Measurements from ENCODE around the gene CDCA5.
A peak's percentile ranks its signal among the peaks of the same experiment; 100 is the strongest.

Gene CDCA5

GRCh38 chr11:65083834-65084597, at the start of gene CDCA5, which contains the start of gene ZFPL1:
Gene CDCA5 (minus strand): TSS chr11:65084040. CDS start chr11:65083978, 62 bp downstream.
Gene ZFPL1 (plus strand): TSS chr11:65084222. CDS start chr11:65084699, 477 bp downstream.
- peak; percentile 99 for DNase-seq (ENCODE audit: low spot score)
- TF ChIP-seq CTCF (IDR thresholded peaks at IDR 0.05; ENCODE audit: extremely low read depth, insufficient read depth, missing control alignments), result no peak
- in situ Hi-C loops (cut with MboI; ENCODE audit: low pct_unique_long_range_greater_than_20kb, low sequenced_read_pairs, unreplicated experiment), result no loop called here

- peak; percentile 72 for DNase-seq (ENCODE audit: low spot score)
- in situ Hi-C loops (cut with MboI; ENCODE audit: low pct_unique_long_range_greater_than_20kb, low sequenced_read_pairs, unreplicated experiment), result no loop called here
- no peak for TF ChIP-seq CTCF (IDR thresholded peaks at IDR 0.05; ENCODE audit: extremely low read depth, insufficient read depth, missing control alignments)
Observed at GRCh38 chr11:65132988-65133700, 49.3 kb upstream of the CDCA5 start.

- in situ Hi-C loops (cut with MboI; ENCODE audit: low pct_unique_long_range_greater_than_20kb, low sequenced_read_pairs, unreplicated experiment), result no loop called here
- DNase-seq (ENCODE audit: low spot score), result peak; percentile 68
- no peak for TF ChIP-seq CTCF (IDR thresholded peaks at IDR 0.05; ENCODE audit: extremely low read depth, insufficient read depth, missing control alignments)
Observed at GRCh38 chr11:65132238-65132987, 48.6 kb upstream of the CDCA5 start.

- TF ChIP-seq CTCF (IDR thresholded peaks at IDR 0.05; ENCODE audit: extremely low read depth, insufficient read depth, missing control alignments), result no peak
- no peak for DNase-seq (ENCODE audit: low spot score)
- in situ Hi-C loops (cut with MboI; ENCODE audit: low pct_unique_long_range_greater_than_20kb, low sequenced_read_pairs, unreplicated experiment), result no loop called here
Observed at GRCh38 chr11:65131895-65132237, 48.0 kb upstream of the CDCA5 start.

- TF ChIP-seq CTCF (IDR thresholded peaks at IDR 0.05; ENCODE audit: extremely low read depth, insufficient read depth, missing control alignments), result no peak
- DNase-seq (ENCODE audit: low spot score), result no peak
- in situ Hi-C loops (cut with MboI; ENCODE audit: low pct_unique_long_range_greater_than_20kb, low sequenced_read_pairs, unreplicated experiment), result no loop called here
Observed at GRCh38 chr11:65131417-65131776, 47.6 kb upstream of the CDCA5 start.

GRCh38 chr11:65130631-65131416, 47.0 kb upstream of the CDCA5 start:
- TF ChIP-seq CTCF (IDR thresholded peaks at IDR 0.05; ENCODE audit: extremely low read depth, insufficient read depth, missing control alignments), result no peak
- DNase-seq (ENCODE audit: low spot score), result no peak
- in situ Hi-C loops (cut with MboI; ENCODE audit: low pct_unique_long_range_greater_than_20kb, low sequenced_read_pairs, unreplicated experiment), result no loop called here
